CD8-positive, alpha-beta memory T cell (primary cell): Measurements from ENCODE around the gene GCA. TPM values are rescaled to one million over a fixed set of nuclear protein-coding genes. Genes with fewer than 3 reads are reported as not detected.

Experiments
- CTCF ChIA-PET: fragments of 350-600 bp; sonication (Branson Sonifier 250); formaldehyde crosslinking; loops from one replicate; lab custom pipeline; 2021; ENCODE audit warnings: antibody characterized with exemption; lab: Charles Lee
- POLR2A ChIA-PET: fragments of 350-600 bp; sonication (Branson Sonifier 250); formaldehyde crosslinking; loops from one replicate; lab custom pipeline; 2021; ENCODE audit warnings: antibody characterized with exemption; lab: Charles Lee
- DNase-seq, 5 donors: peaks; one replicate each; pipeline versions ENCODE4 v3.0.0 to v3.0.0-alpha.2; 2020 to 2022; ENCODE audit warnings: mixed read lengths in 1 of 5
- H3K27ac ChIP-seq: one replicate; pipeline ENCODE4 v1.7.0; 2013; ENCODE audit warnings: low read depth, mild to moderate bottlenecking, low read length, moderate library complexity
- H3K27me3 ChIP-seq: 2 replicates; pipeline ENCODE4 v1.7.0; 2013; ENCODE audit warnings: low read length, mild to moderate bottlenecking; ENCODE audit not compliant: insufficient read depth, poor library complexity, severe bottlenecking
- H3K36me3 ChIP-seq: 2 replicates; pipeline ENCODE4 v1.7.0; 2013; ENCODE audit warnings: mild to moderate bottlenecking, low read length, moderate library complexity; ENCODE audit not compliant: insufficient read depth
- H3K4me1 ChIP-seq: 2 replicates; pipeline ENCODE4 v1.7.0; 2013; ENCODE audit warnings: mild to moderate bottlenecking, low read length, moderate library complexity; ENCODE audit not compliant: insufficient read depth
- H3K4me3 ChIP-seq: 2 replicates; pipeline ENCODE4 v1.7.0; 2013; ENCODE audit warnings: mild to moderate bottlenecking, low read length
- H3K9me3 ChIP-seq: 2 replicates; pipeline ENCODE4 v1.7.0; 2013; ENCODE audit warnings: mild to moderate bottlenecking, low read length
- H3K27ac Mint-ChIP-seq, 8 donors: one replicate each; pipeline ENCODE4 v1.8.0; 2020 to 2021; ENCODE audit warnings: mixed read lengths in 8 of 8, mild to moderate bottlenecking in 6 of 8, inconsistent platforms in 3 of 8, moderate library complexity in 3 of 8
- H3K27me3 Mint-ChIP-seq, 2 donors: one replicate each; pipeline ENCODE4 v1.8.0; 2020 to 2021; ENCODE audit warnings: mixed read lengths in 2 of 2, mild to moderate bottlenecking in 1 of 2, moderate library complexity in 1 of 2
- H3K36me3 Mint-ChIP-seq, 3 donors: one replicate each; pipeline ENCODE4 v1.8.0; 2020 to 2021; ENCODE audit warnings: mixed read lengths in 3 of 3, inconsistent platforms in 1 of 3, mild to moderate bottlenecking in 1 of 3
- H3K4me1 Mint-ChIP-seq, 3 donors: one replicate each; pipeline ENCODE4 v1.8.0; 2020 to 2021; ENCODE audit warnings: mixed read lengths in 3 of 3, inconsistent platforms in 1 of 3, mild to moderate bottlenecking in 1 of 3
- H3K4me3 Mint-ChIP-seq, 7 donors: one replicate each; pipeline ENCODE4 v1.8.0; 2020 to 2021; ENCODE audit warnings: mixed read lengths in 7 of 7, mild to moderate bottlenecking in 6 of 7, moderate library complexity in 4 of 7, inconsistent platforms in 2 of 7
- H3K9me3 Mint-ChIP-seq, 5 donors: one replicate each; pipeline ENCODE4 v1.8.0; 2020 to 2022; ENCODE audit warnings: mixed read lengths in 5 of 5, mild to moderate bottlenecking in 3 of 5, moderate library complexity in 2 of 5, inconsistent platforms in 1 of 5
- polyA plus RNA-seq: library from polyadenylated mRNA; unstranded; fragments of 300-500 nt; fragmentation: Illumina TruSeq; gene quantifications from one replicate; pipeline ENCODE4 v1.2.3, GENCODE V29; 2021
- total RNA-seq, 2 experiments: library from RNA; stranded (reverse); gene quantifications; one replicate each; pipeline ENCODE4 v1.2.3, GENCODE V29; 2021

The GCA gene
- total and polyA plus RNA-seq, 3 experiments from 2014 or later = 14.0 to 15.8 (median 15.2) TPM

DNA sequence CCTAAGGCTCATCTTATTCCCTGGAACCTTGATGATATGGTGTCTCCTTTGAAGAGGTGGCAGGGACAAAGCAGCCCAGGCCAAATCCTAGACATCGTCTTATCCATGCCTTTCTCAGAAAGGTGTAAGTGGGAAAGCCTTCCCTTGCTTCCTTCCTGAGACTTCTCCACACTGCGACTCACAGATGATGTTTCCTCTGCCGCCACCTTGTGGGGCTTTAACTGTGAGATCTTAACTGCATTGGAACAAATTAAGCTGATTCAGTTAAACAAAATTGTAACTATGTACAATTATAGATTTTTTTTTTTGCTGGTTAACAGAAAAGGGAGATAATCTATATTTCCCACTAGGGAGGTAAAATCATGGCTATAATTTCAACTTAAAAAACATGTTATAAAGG lies 10.0 kb upstream of the GCA start:
- Histone ChIP-seq H3K4me1 (no peaks in the 10 kb centered on the region), H3K4me3 (no peak overlapping the region), H3K9me3 (no peaks in the 10 kb centered on the region), H3K36me3 (no peaks in the 10 kb centered on the region), H3K27ac (no peak overlapping the region), H3K27me3 (no peaks in the 10 kb centered on the region)
- ChIA-PET CTCF (interaction anchor here (1.0 to 1.9 kb wide), 7 partner anchors 9 to 747 kb away, joined by 3 to 9 read pairs (median 5); partner anchors contain the start of gene GCA), POLR2A (no interaction called here)
- no peak overlapping the region for H3K27ac Mint-ChIP-seq
- H3K4me3 Mint-ChIP-seq = no peak overlapping the region
- H3K4me1 Mint-ChIP-seq = no peaks in the 10 kb centered on the region
- H3K27me3 Mint-ChIP-seq = no peaks in the 10 kb centered on the region
- DNase-seq = no peak
- H3K9me3 Mint-ChIP-seq = no peaks in the 10 kb centered on the region
- H3K36me3 Mint-ChIP-seq = no peaks in the 10 kb centered on the region

DNA sequence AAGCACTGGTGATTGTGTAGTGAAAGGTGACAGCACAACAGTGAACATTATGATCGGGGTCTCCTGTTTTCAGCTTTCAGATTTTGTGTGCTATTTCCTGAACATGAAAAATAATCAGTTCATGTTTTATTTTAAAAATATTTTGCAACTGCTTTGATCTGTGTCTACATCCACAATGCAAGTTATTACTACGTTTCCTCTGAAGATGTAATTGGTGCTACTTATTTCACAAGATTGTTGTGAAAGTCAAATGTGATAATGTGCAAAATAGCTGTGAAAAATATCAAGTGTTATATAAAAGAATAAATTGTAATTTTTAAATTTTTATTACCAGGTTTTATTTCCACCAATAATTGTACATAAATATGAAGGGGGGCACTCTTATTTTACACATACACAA lies 6.1 kb upstream of the GCA start:
- no peaks in the 10 kb centered on the region for H3K36me3 ChIP-seq
- H3K27me3 ChIP-seq = no peaks in the 10 kb centered on the region
- H3K4me3 ChIP-seq = no peak overlapping the region
- no peak overlapping the region for H3K4me3 Mint-ChIP-seq
- no peak overlapping the region for H3K27ac Mint-ChIP-seq
- ChIA-PET POLR2A (no interaction called here), CTCF (interaction anchor here (1.6 kb wide), 1 partner anchor 19 kb away, joined by 5 read pairs; the partner anchor contains the start of gene IFIH1)
- no peak for DNase-seq
- H3K27ac ChIP-seq = no peak overlapping the region
- H3K36me3 Mint-ChIP-seq = no peaks in the 10 kb centered on the region
- no peaks in the 10 kb centered on the region for H3K4me1 ChIP-seq
- no peaks in the 10 kb centered on the region for H3K9me3 ChIP-seq
- no peaks in the 10 kb centered on the region for H3K27me3 Mint-ChIP-seq
- no peaks in the 10 kb centered on the region for H3K4me1 Mint-ChIP-seq
- H3K9me3 Mint-ChIP-seq = no peaks in the 10 kb centered on the region

DNA sequence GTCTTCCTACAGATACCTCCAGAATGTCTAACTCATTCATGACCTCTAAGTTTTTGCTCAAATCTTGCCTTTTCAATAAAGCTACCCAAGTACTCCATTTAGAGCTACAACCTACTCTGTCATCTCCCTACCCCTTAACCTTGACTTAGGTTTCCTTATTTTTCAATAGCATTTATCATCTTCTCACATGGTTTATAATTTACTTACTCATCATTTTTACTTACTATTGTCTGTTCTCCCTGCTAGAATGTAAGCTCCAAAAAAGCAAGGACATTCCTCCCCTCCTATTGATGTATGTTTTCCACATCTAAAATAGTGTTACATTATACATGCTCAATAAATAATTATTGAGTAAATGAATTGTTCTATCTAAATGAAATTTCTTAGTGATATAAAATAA lies 3.1 kb upstream of the GCA start:
- Mint-ChIP-seq H3K9me3 (no peaks in the 10 kb centered on the region), H3K36me3 (peaks cover 0 to 5% (median 0%) of the 10 kb centered on the region in 3 donors), H3K27ac (no peak overlapping the region), H3K27me3 (peaks cover 0 to 2% of the 10 kb centered on the region in 2 donors), H3K4me1 (peaks cover 14 to 17% (median 16%) of the 10 kb centered on the region in 3 donors), H3K4me3 (no peak overlapping the region)
- H3K27me3 ChIP-seq = no peaks in the 10 kb centered on the region
- DNase-seq = no peak
- no peaks in the 10 kb centered on the region for H3K9me3 ChIP-seq
- H3K27ac ChIP-seq = no peak overlapping the region
- ChIA-PET POLR2A (no interaction called here), CTCF (interaction anchor here (1.9 kb wide), 1 partner anchor 43 kb away, joined by 6 read pairs; no protein-coding TSS in a partner anchor)
- no peaks in the 10 kb centered on the region for H3K36me3 ChIP-seq
- peaks cover 11% of the 10 kb centered on the region for H3K4me1 ChIP-seq
- no peak overlapping the region for H3K4me3 ChIP-seq

DNA sequence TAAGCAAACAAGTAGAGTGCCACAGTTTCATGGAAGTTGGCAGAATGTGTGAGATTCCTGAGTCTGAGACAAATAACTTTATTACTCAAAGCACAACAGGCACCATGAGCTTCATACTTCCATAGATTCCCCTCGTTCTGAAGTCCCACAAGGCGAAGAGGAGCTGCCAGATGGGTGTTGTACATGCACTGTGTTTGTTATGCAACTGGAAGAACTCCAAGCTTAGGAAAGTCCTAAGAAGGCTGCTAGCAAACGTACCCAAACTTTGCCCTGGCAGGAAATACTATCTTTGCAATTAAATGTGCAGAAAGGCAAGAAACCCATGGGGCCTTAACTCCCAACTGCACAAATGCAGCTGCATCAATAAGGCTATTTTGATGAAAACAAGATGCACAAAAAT lies 1.6 kb upstream of the GCA start:
- POLR2A ChIA-PET = no interaction called here
- Mint-ChIP-seq H3K4me3 (peak overlapping the region in 2 of 7 donors; percentile 29 to 57), H3K9me3 (no peaks in the 10 kb centered on the region), H3K4me1 (peaks cover 14 to 19% (median 17%) of the 10 kb centered on the region in 3 donors), H3K27ac (no peak overlapping the region), H3K27me3 (peaks cover 0 to 2% of the 10 kb centered on the region in 2 donors), H3K36me3 (peaks cover 0 to 5% (median 0%) of the 10 kb centered on the region in 3 donors)
- Histone ChIP-seq H3K27ac (no peak overlapping the region), H3K4me1 (peaks cover 11% of the 10 kb centered on the region), H3K4me3 (no peak overlapping the region), H3K27me3 (no peaks in the 10 kb centered on the region), H3K9me3 (no peaks in the 10 kb centered on the region), H3K36me3 (no peaks in the 10 kb centered on the region)
- CTCF ChIA-PET = interaction anchor here (0.9 to 1.9 kb wide), 2 partner anchors 14 to 44 kb away, joined by 3 to 6 read pairs; no protein-coding TSS in a partner anchor
- DNase-seq = no peak

DNA sequence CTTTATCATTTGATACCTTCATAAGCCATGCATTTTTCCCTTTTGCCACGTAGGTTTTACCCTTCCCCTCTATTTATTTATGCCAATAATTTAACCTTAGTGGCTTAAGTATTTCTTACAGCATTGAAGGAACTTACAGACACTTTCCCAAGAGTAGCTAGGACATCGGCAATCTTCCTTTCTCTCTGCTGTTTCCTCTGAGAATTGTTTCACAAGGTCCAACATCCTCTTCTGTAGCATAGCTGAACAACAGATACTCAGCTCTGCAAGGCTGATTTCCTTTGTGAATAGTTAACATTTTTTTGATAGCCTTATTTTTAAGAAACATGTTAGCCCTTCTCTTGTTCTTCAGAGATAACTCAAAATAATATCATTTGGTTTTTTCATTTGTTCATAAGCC lies 1.1 kb upstream of the GCA start:
- no peak overlapping the region for H3K4me3 ChIP-seq
- H3K9me3 Mint-ChIP-seq = no peaks in the 10 kb centered on the region
- no peak overlapping the region for H3K27ac Mint-ChIP-seq
- ChIA-PET POLR2A (interaction anchor here (1.5 kb wide), 1 partner anchor 24 kb away, joined by 10 read pairs; no protein-coding TSS in a partner anchor), CTCF (interaction anchor here (0.9 to 1.5 kb wide), 3 partner anchors 8 to 24 kb away, joined by 3 to 9 read pairs (median 4); partner anchors contain the start of gene IFIH1)
- H3K27ac ChIP-seq = no peak overlapping the region
- H3K4me1 Mint-ChIP-seq = peaks cover 14 to 19% (median 17%) of the 10 kb centered on the region in 3 donors
- peaks cover 0 to 2% of the 10 kb centered on the region in 2 donors for H3K27me3 Mint-ChIP-seq
- H3K36me3 Mint-ChIP-seq = peaks cover 0 to 5% (median 0%) of the 10 kb centered on the region in 3 donors
- no peak for DNase-seq
- H3K9me3 ChIP-seq = no peaks in the 10 kb centered on the region
- H3K27me3 ChIP-seq = no peaks in the 10 kb centered on the region
- H3K4me3 Mint-ChIP-seq = peak overlapping the region in 5 of 7 donors; percentile 12 to 88 (median 84)
- no peaks in the 10 kb centered on the region for H3K36me3 ChIP-seq
- peaks cover 11% of the 10 kb centered on the region for H3K4me1 ChIP-seq

DNA sequence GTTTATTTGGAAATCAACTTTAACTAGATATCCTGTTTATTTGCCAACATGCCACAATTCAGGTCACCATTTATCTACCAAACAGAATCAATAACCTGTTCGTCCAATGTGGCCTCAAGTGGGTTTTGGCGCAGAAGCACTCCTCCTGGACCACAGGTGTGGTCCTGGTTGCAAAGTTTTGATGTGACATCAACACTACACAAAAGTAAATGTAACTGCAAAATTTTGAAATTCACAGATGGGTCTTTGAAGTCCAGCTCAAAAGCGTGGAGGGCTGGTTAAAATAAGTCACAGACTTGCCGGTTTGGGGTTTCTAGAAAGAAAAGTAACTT lies 474 bp upstream of the GCA start:
- peak overlapping the region; percentile 84 to 97 (median 88) for H3K4me3 Mint-ChIP-seq
- H3K27me3 ChIP-seq = no peaks in the 10 kb centered on the region
- peak overlapping the region; percentile 85 for H3K4me3 ChIP-seq
- peaks cover 14 to 19% (median 17%) of the 10 kb centered on the region in 3 donors for H3K4me1 Mint-ChIP-seq
- no peaks in the 10 kb centered on the region for H3K9me3 ChIP-seq
- DNase-seq = no peak
- H3K27ac Mint-ChIP-seq = peak overlapping the region in 5 of 8 donors; percentile 45 to 76 (median 68)
- H3K4me1 ChIP-seq = peaks cover 11% of the 10 kb centered on the region
- no peak overlapping the region for H3K27ac ChIP-seq
- POLR2A ChIA-PET = interaction anchor here (0.8 to 1.5 kb wide), 2 partner anchors 24 to 26 kb away, joined by 3 to 10 read pairs; no protein-coding TSS in a partner anchor
- peaks cover 0 to 5% (median 0%) of the 10 kb centered on the region in 3 donors for H3K36me3 Mint-ChIP-seq
- peaks cover 0 to 2% of the 10 kb centered on the region in 2 donors for H3K27me3 Mint-ChIP-seq
- CTCF ChIA-PET = interaction anchor here (0.9 to 1.5 kb wide), 4 partner anchors 9 to 46 kb away, joined by 3 to 9 read pairs (median 4); partner anchors contain the start of gene IFIH1
- H3K36me3 ChIP-seq = no peaks in the 10 kb centered on the region
- no peaks in the 10 kb centered on the region for H3K9me3 Mint-ChIP-seq

DNA sequence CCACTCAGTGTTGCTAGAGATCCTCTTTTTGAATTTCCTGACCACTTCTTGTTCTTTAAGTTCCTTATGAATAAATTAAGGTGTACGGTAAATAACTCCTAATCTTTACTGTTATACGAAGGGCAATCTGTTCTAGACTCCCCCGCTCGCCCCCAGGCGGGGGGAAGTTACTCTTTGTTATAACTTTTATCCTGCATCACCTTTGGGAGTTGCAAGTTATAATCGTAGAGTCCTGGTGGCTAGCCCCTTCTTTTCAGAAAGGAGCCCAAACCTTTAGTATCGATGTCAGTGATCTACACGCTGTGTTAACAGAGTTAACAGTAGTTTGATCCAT lies 652 bp downstream of the GCA start:
- Histone ChIP-seq H3K4me3 (peak overlapping the region; percentile 85), H3K36me3 (no peaks in the 10 kb centered on the region), H3K9me3 (no peaks in the 10 kb centered on the region), H3K27me3 (no peaks in the 10 kb centered on the region), H3K27ac (no peak overlapping the region), H3K4me1 (peaks cover 11% of the 10 kb centered on the region)
- H3K27me3 Mint-ChIP-seq = peaks cover 0 to 2% of the 10 kb centered on the region in 2 donors
- DNase-seq = no peak
- ChIA-PET POLR2A (interaction anchor here (1.5 kb wide), 1 partner anchor 25 kb away, joined by 10 read pairs; no protein-coding TSS in a partner anchor), CTCF (interaction anchor here (1.0 to 1.5 kb wide), 3 partner anchors 10 to 47 kb away, joined by 3 to 4 read pairs (median 3); partner anchors contain the start of gene IFIH1)
- H3K4me3 Mint-ChIP-seq = peak overlapping the region; percentile 84 to 97 (median 88)
- H3K4me1 Mint-ChIP-seq = peaks cover 14 to 19% (median 17%) of the 10 kb centered on the region in 3 donors
- peak overlapping the region in 6 of 8 donors; percentile 17 to 78 (median 50) for H3K27ac Mint-ChIP-seq
- peaks cover 0 to 5% (median 0%) of the 10 kb centered on the region in 3 donors for H3K36me3 Mint-ChIP-seq
- H3K9me3 Mint-ChIP-seq = no peaks in the 10 kb centered on the region

DNA sequence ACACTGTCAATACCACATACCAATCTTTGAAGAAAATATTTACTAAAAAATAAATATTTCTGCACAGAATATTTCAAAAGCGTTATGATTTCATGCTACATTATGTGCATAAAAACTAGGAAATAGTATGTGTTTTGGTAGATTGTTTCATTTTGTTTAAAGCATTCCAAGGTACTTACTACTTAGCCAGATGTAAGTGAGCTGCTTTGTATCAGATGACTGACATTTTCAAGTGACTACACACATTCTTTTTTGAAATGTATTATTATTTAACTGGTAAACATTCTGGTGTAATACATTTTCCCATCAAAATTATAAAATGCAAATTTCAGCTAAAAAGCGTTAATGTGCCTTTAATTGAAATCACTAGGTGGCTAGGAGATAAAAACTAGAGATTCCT lies 21.5 kb downstream of the GCA start:
- Mint-ChIP-seq H3K4me3 (no peak overlapping the region), H3K36me3 (peaks cover 0 to 2% (median 0%) of the 10 kb centered on the region in 3 donors), H3K9me3 (no peaks in the 10 kb centered on the region), H3K27ac (no peak overlapping the region), H3K27me3 (no peaks in the 10 kb centered on the region), H3K4me1 (no peaks in the 10 kb centered on the region)
- H3K27me3 ChIP-seq = no peaks in the 10 kb centered on the region
- no peaks in the 10 kb centered on the region for H3K9me3 ChIP-seq
- no peaks in the 10 kb centered on the region for H3K36me3 ChIP-seq
- ChIA-PET CTCF (no interaction called here), POLR2A (no interaction called here)
- H3K27ac ChIP-seq = no peak overlapping the region
- H3K4me1 ChIP-seq = no peaks in the 10 kb centered on the region
- no peak overlapping the region for H3K4me3 ChIP-seq
- DNase-seq = no peak
